ENCODE results near the gene KLF4.

The KLF4 gene

GRCh38 chr9:107472581-107473340, 16.8 kb downstream of the KLF4 start:
- no peak for TF ChIP-seq CTCF (IDR thresholded peaks at IDR 0.05; ENCODE audit: low read depth, low read length)
- DNase-seq (ENCODE audit: extremely low read depth, low read depth) = no peak

GRCh38 chr9:107471552-107471951, 18.0 kb downstream of the KLF4 start:
- no peak for DNase-seq (ENCODE audit: extremely low read depth, low read depth)
- no peak for TF ChIP-seq CTCF (IDR thresholded peaks at IDR 0.05; ENCODE audit: low read depth, low read length)

- no peak for TF ChIP-seq CTCF (IDR thresholded peaks at IDR 0.05; ENCODE audit: low read depth, low read length)
- no peak for DNase-seq (ENCODE audit: extremely low read depth, low read depth)
Measured at GRCh38 chr9:107467416-107467815, 22.2 kb downstream of the KLF4 start.

GRCh38 chr9:107466826-107467225, 22.7 kb downstream of the KLF4 start:
- no peak for TF ChIP-seq CTCF (IDR thresholded peaks at IDR 0.05; ENCODE audit: low read depth, low read length)
- DNase-seq (ENCODE audit: extremely low read depth, low read depth) = no peak

- TF ChIP-seq CTCF (IDR thresholded peaks at IDR 0.05; ENCODE audit: low read depth, low read length) = peak; percentile 60
- DNase-seq (ENCODE audit: extremely low read depth, low read depth) = no peak
Measured at GRCh38 chr9:107465467-107466451, 23.8 kb downstream of the KLF4 start.

- DNase-seq (ENCODE audit: extremely low read depth, low read depth) = no peak
- no peak for TF ChIP-seq CTCF (IDR thresholded peaks at IDR 0.05; ENCODE audit: low read depth, low read length)
Measured at GRCh38 chr9:107464516-107464915, 25.1 kb downstream of the KLF4 start.

- no peak for TF ChIP-seq CTCF (IDR thresholded peaks at IDR 0.05; ENCODE audit: low read depth, low read length)
- DNase-seq (ENCODE audit: extremely low read depth, low read depth) = no peak
Measured at GRCh38 chr9:107462691-107463090, 26.9 kb downstream of the KLF4 start.

Data from AG09319 (cell line).